BE2C (cell line): ENCODE measurements around the gene SNRNP35. TPM values are rescaled to one million over a fixed set of nuclear protein-coding genes. Genes with fewer than 3 reads are reported as not detected.
"Not testable (repeated sequence)": the region's sequence is repeated elsewhere in the genome, so short reads cannot be mapped to it uniquely, and the experiment has no call there.

Experiments used
- DNase-seq: peaks from one replicate; pipeline ENCODE4 v3.0.0-alpha.2; 2020
- H3K27me3 ChIP-seq: fragments of 250-450 bp; sonication (Bioruptor Pico); 2 replicates; pipeline ENCODE4 v1.5.1; 2020; ENCODE audit warnings: mild to moderate bottlenecking
- H3K36me3 ChIP-seq: fragments of 250-450 bp; sonication (Bioruptor Pico); 2 replicates; pipeline ENCODE4 v1.5.1; 2020; ENCODE audit warnings: mild to moderate bottlenecking
- H3K4me1 ChIP-seq: fragments of 250-450 bp; sonication (Bioruptor Pico); 2 replicates; pipeline ENCODE4 v1.5.1; 2020
- H3K4me3 ChIP-seq: 2 replicates; pipeline ENCODE4 v1.5.1; 2011; ENCODE audit warnings: low read depth, low read length
- H3K9me3 ChIP-seq: fragments of 250-450 bp; sonication (Bioruptor Pico); 2 replicates; pipeline ENCODE4 v1.5.1; 2020
- CTCF ChIP-seq: IDR thresholded peaks from 2 replicates; pipeline ENCODE4 v1.5.1; 2012; ENCODE audit warnings: mild to moderate bottlenecking, low read depth, low read length
- polyA plus RNA-seq: library from polyadenylated mRNA; unstranded; fragments of >200 nt; gene quantifications from one replicate; pipeline ENCODE4 v1.2.1, GENCODE V29; 2012; ENCODE audit warnings: low read depth, missing spikeins; ENCODE audit not compliant: insufficient read length, insufficient read depth

Gene SNRNP35
- polyA plus RNA-seq: 64.8 TPM

- DNase-seq: peak; percentile 87
- H3K9me3 ChIP-seq: no peaks in the 10 kb centered on the region
- no peaks in the 10 kb centered on the region; the same call in 1 of the 2 replicates for H3K4me1 ChIP-seq
- TF ChIP-seq CTCF: no peak
- H3K36me3 ChIP-seq: peaks cover 24% of the 10 kb centered on the region
- H3K27me3 ChIP-seq: no peaks in the 10 kb centered on the region
- H3K4me3 ChIP-seq: peak within 1 kb of the TSS; percentile 87
These were observed at the start of gene SNRNP35 for GRCh38 chr12:123457980-123458779. SNRNP35 (plus strand) TSS chr12:123458139; CDS start chr12:123465541, 7,402 bp downstream.

GRCh38 chr12:123408619-123409018 lies 49.3 kb upstream of the SNRNP35 start:
- not testable (repeated sequence) for DNase-seq, H3K4me3 ChIP-seq, H3K9me3 ChIP-seq, H3K27me3 ChIP-seq, H3K4me1 ChIP-seq
- peaks cover 30% of the 10 kb centered on the region for H3K36me3 ChIP-seq

- DNase-seq, H3K9me3 ChIP-seq, H3K4me1 ChIP-seq, H3K4me3 ChIP-seq, H3K27me3 ChIP-seq: not testable (repeated sequence)
- H3K36me3 ChIP-seq: peaks cover 22% of the 10 kb centered on the region
These were observed 48.5 kb upstream of the SNRNP35 start for GRCh38 chr12:123409284-123410040.

GRCh38 chr12:123410041-123410412 lies 47.9 kb upstream of the SNRNP35 start:
- TF ChIP-seq CTCF: no peak
- no peak overlapping the region for H3K4me3 ChIP-seq

GRCh38 chr12:123421314-123421713 lies 36.6 kb upstream of the SNRNP35 start:
- no peak for TF ChIP-seq CTCF
- no peak overlapping the region for H3K4me3 ChIP-seq
- no peaks in the 10 kb centered on the region for H3K4me1 ChIP-seq
- H3K27me3 ChIP-seq: no peaks in the 10 kb centered on the region
- no peaks in the 10 kb centered on the region for H3K9me3 ChIP-seq
- no peak for DNase-seq
- no peaks in the 10 kb centered on the region for H3K36me3 ChIP-seq

More at GRCh38 chr12:123410041-123410412, 47.9 kb upstream of the SNRNP35 start:
- no peaks in the 10 kb centered on the region; the same call in 1 of the 2 replicates for H3K9me3 ChIP-seq
- no peaks in the 10 kb centered on the region for H3K27me3 ChIP-seq
- H3K4me1 ChIP-seq: no peaks in the 10 kb centered on the region
- DNase-seq: no peak
- peaks cover 16% of the 10 kb centered on the region for H3K36me3 ChIP-seq

- DNase-seq: no peak
- H3K9me3 ChIP-seq: no peaks in the 10 kb centered on the region
- no peak for TF ChIP-seq CTCF
- H3K4me3 ChIP-seq: no peak overlapping the region
- H3K4me1 ChIP-seq: no peaks in the 10 kb centered on the region
- H3K36me3 ChIP-seq: no peaks in the 10 kb centered on the region
- H3K27me3 ChIP-seq: no peaks in the 10 kb centered on the region
These were observed 30.7 kb upstream of the SNRNP35 start for GRCh38 chr12:123427036-123427769.
